Neural progenitor cell (in vitro differentiated cells): ENCODE measurements around the gene KLHL10.

Experiments used
- EZH2 ChIP-seq: fragments of 200-600 bp; sonication (generic); IDR thresholded peaks from 2 replicates; pipeline ENCODE4 v1.6.1; 2017; ENCODE audit warnings: antibody characterized with exemption, mild to moderate bottlenecking, moderate library complexity
- EZH2phosphoT487 ChIP-seq: fragments of 200-600 bp; sonication (generic); IDR thresholded peaks from 2 replicates; pipeline ENCODE4 v1.6.1; 2017; ENCODE audit warnings: antibody characterized with exemption
- TF ChIP-seq, protein P1 (sequence below): fragments of 200-600 bp; sonication (generic); IDR thresholded peaks from 2 replicates; pipeline ENCODE4 v1.5.1; 2017; ENCODE audit warnings: antibody characterized with exemption, mild to moderate bottlenecking

DNA sequence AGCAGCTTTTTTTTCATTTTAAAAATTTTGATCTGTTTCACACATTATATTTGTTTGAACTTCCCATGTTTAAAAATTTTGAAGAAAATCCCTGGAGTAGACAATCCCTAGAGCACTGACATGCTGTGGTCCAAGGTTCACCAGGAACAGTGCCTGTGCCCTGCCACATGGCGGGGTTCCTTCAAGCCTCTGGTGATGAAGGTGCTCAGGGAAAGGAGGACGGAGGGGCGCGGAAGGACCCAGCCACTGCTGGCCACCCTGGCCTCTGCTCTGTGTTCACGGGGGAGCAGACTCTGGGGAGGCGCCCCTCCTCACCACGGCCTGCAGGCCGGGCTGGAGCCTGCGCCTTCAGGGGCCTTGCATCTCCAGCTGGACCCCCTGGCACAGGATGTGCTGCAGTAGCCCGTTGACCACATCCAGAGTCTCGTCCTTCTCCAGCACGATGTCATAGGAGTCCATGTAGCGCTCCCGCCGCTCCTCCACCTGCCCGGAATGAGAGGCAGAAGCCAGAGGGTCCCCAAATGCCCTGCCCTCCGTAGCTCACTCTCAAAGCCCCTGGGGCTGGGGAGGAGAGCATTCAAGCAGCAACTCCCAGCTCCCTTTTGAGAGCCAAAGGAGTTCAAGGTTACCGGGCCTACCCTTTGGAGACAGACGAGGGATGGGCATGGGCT lies 12.3 kb upstream of the KLHL10 start:
- TF ChIP-seq, protein P1, sequence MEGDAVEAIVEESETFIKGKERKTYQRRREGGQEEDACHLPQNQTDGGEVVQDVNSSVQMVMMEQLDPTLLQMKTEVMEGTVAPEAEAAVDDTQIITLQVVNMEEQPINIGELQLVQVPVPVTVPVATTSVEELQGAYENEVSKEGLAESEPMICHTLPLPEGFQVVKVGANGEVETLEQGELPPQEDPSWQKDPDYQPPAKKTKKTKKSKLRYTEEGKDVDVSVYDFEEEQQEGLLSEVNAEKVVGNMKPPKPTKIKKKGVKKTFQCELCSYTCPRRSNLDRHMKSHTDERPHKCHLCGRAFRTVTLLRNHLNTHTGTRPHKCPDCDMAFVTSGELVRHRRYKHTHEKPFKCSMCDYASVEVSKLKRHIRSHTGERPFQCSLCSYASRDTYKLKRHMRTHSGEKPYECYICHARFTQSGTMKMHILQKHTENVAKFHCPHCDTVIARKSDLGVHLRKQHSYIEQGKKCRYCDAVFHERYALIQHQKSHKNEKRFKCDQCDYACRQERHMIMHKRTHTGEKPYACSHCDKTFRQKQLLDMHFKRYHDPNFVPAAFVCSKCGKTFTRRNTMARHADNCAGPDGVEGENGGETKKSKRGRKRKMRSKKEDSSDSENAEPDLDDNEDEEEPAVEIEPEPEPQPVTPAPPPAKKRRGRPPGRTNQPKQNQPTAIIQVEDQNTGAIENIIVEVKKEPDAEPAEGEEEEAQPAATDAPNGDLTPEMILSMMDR = no peak
- TF ChIP-seq EZH2phosphoT487 = no peak
- TF ChIP-seq EZH2 = no peak
